NOMO-1 treated with dmso at 0.1 percent for 144 hours (cell line): ENCODE measurements around the gene UCK1.

Experiments used
- DNase-seq: peaks from one replicate; lab custom pipeline; 2025; ENCODE audit not compliant: unreplicated experiment; lab: John Stamatoyannopoulos, UW

The UCK1 gene

GRCh38 chr9:131477816-131478419, 53.1 kb downstream of the UCK1 start:
- no peak for DNase-seq

GRCh38 chr9:131477367-131477766, 53.7 kb downstream of the UCK1 start:
- DNase-seq: no peak

GRCh38 chr9:131476777-131477345, 54.2 kb downstream of the UCK1 start:
- no peak for DNase-seq

DNA sequence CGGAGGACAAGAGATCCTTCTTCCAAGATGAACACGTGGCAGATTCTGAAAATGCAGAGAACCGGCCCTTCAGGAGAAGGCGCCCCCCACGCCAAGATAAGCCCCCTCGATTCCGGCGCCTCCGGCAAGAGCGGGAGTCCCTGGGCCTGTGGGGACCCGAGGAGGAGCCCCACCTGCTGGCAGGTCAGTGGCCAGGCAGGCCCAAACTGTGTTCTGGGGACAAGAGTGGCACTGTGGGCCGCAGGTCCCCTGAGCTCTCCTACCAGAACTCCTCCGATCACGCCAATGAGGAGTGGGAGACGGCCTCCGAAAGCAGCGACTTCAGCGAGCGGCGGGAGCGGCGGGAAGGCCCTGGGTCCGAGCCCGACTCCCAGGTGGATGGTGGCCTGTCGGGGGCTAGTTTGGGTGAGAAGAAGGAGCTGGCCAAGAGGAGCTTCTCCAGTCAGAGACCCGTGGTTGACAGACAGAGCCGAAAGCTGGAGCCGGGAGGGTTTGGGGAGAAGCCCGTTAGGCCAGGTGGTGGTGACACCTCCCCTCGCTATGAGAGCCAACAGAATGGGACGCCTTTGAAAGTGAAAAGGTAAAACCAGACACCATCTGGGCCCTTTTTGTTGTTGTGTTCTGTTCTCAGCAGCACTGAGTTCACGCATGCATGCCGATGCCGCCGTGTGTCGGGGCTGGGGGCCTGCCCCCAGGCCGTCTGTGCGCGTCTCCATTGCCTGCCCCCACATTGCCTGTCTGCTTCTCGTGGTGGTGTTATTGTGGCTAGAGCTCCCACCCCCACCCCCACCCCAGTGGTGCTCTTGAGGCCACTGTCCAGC, 54.9 kb downstream of the UCK1 start:
- no peak for DNase-seq

DNA sequence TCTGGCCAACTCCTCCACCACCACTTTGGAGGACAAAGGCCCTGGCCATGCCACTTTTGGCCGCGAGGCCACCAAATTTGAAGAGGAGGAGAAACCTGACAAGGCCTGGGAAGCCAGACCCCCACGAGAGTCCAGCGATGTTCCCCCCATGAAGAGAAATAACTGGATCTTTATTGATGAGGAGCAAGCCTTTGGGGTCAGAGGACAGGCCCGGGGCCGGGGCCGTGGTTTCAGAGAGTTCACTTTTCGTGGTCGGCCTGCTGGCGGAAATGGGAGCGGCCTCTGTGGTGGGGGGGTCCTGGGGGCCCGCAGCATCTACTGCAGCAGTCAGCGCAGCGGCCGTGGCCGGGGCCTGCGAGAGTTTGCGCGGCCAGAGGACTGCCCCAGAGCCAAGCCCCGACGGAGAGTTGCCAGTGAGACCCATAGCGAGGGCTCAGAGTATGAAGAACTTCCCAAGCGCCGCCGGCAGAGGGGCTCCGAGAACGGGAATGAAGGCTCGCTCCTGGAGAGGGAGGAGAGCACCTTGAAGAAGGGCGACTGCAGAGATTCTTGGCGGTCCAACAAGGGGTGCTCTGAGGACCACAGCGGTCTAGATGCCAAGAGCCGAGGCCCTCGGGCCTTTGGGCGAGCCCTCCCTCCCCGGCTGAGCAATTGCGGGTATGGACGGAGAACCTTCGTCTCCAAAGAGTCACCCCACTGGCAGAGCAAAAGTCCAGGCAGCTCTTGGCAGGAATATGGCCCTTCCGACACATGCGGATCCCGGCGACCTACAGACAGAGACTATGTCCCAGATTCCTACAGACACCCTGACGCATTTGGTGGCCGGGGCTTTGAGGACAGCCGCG, 55.7 kb downstream of the UCK1 start:
- no peak for DNase-seq

DNA sequence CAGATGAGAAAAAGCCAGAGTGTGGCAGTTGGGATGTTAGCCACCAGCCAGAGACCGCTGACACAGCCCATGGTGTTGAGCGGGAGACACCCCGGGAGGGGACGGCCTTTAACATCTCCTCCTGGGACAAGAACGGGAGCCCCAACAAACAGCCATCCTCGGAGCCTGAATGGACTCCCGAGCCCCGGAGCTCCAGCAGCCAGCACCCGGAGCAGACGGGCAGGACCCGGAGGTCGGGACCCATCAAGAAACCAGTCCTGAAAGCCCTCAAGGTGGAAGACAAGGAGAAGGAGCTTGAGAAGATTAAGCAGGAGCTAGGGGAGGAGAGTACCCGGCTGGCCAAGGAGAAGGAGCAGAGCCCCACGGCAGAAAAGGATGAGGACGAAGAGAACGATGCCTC, 56.4 kb downstream of the UCK1 start:
- no peak for DNase-seq

GRCh38 chr9:131473891-131474290, 57.2 kb downstream of the UCK1 start:
- no peak for DNase-seq
